A172 (cell line): ENCODE measurements around the gene OIP5. TPM values are rescaled to one million over a fixed set of nuclear protein-coding genes. Genes with fewer than 3 reads are reported as not detected.
A peak's percentile ranks its signal among the peaks of the same experiment; 100 is the strongest.
"Not testable (repeated sequence)": the region's sequence is repeated elsewhere in the genome, so short reads cannot be mapped to it uniquely, and the experiment has no call there.

Experiments used
- DNase-seq: peaks from one replicate; pipeline ENCODE4 v3.0.0-alpha.2; 2015; ENCODE audit warnings: low spot score
- total RNA-seq: library from RNA; depleted of rRNA; stranded (reverse); fragments of >200 nt; shearing (Covaris generic); gene quantifications from 2 replicates; pipeline ENCODE4 v1.2.3, GENCODE V29; 2014

The OIP5 gene
- total RNA-seq, 1 experiment from 2014 or later: 41.6 TPM

- no peak for DNase-seq
These were observed 28.1 kb downstream of the OIP5 start for GRCh38 chr15:41304149-41304770.

DNA sequence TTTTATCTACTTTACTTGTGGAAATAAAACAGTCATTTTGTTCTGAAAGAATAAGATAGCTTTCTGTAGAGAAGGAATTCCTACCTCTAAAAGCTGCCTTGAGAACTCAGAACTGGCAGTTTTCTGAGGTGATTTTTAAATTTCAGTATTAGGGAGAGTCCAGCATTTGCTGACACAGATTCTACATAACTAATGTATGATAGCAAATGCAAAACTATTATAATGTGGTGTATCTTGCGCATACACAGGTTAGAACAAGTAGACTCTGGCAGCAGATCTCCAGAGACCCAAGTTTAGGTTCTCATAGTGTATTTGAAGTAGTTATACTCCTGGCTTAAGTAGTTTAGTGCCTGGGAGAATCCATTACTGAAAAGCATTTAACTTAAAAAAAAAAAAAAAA lies 30.8 kb downstream of the OIP5 start:
- no peak for DNase-seq

- not testable (repeated sequence) for DNase-seq
These were observed 31.3 kb downstream of the OIP5 start for GRCh38 chr15:41301139-41301538.

- DNase-seq: no peak
These were observed 39.9 kb downstream of the OIP5 start for GRCh38 chr15:41292521-41292920.

GRCh38 chr15:41291065-41291631 lies 41.2 kb downstream of the OIP5 start:
- DNase-seq: no peak

DNA sequence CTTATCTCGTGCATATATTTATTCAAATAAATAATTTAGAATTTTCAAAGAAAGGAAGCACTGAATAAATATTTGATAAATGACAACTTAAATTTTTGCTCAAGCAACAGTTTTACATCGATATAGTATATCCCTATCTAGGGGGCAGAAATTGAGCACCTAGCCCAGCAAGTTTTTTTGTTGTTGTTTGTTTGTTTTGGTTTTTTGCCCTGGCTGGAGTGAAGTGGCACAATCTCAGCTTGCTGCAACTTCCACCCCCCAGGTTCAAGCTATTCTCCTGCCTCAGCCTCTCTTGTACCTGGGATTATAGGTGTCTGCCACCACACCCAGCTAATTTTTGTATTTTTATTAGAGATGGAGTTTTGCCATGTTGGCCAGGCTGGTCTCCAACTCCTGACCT lies 42.4 kb downstream of the OIP5 start:
- no peak for DNase-seq

GRCh38 chr15:41288464-41288863 lies 43.9 kb downstream of the OIP5 start:
- no peak for DNase-seq

- no peak for DNase-seq
These were observed 45.6 kb downstream of the OIP5 start for GRCh38 chr15:41286665-41287333.

GRCh38 chr15:41285285-41285684 lies 47.1 kb downstream of the OIP5 start:
- DNase-seq: no peak

GRCh38 chr15:41284427-41285177 lies 47.8 kb downstream of the OIP5 start:
- peak; percentile 33 for DNase-seq

- DNase-seq: peak; percentile 96
These were observed 48.6 kb downstream of the OIP5 start for GRCh38 chr15:41283653-41284426.

- not testable (repeated sequence) for DNase-seq
These were observed 49.3 kb downstream of the OIP5 start for GRCh38 chr15:41282980-41283652.

- DNase-seq: not testable (repeated sequence)
These were observed 50.0 kb downstream of the OIP5 start for GRCh38 chr15:41282436-41282835.

GRCh38 chr15:41281236-41281635 lies 51.2 kb downstream of the OIP5 start:
- DNase-seq: peak; percentile 78

DNA sequence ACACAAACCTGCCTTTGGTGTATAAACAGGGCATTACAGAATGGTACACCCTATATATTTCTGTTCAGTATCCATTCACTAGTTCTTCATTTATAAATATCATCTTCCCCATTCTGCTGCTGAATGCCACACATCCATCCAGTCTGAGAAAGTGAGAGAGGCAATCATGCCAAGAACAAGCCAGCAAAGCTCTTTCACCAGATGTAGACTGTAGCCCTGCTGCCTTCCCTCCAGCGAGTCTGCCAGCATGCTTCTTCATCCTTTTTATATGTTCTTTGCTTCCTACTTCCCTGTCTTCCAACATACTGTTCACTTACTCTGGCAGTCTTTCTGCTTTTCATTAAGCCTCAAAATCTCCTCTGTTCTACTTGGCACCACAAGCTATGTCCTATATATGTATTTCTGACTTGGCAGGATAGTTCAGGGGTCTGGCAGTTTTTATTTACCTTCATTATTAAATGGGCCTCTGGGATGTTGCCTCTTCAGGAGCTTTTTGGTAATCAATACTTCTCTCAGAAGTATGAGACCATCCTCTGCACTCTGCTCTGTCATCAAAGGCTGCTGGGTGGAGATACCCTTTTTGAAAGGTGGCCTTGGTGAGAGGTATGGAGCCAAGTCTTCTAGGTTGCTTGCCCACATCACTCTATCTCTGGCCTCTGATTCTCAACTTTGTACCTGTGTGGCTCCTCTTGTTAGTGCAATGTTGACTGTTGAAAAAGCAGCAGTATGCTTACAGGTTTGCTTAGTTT lies 52.7 kb downstream of the OIP5 start:
- no peak for DNase-seq

GRCh38 chr15:41278319-41278718 lies 54.1 kb downstream of the OIP5 start:
- no peak for DNase-seq

DNA sequence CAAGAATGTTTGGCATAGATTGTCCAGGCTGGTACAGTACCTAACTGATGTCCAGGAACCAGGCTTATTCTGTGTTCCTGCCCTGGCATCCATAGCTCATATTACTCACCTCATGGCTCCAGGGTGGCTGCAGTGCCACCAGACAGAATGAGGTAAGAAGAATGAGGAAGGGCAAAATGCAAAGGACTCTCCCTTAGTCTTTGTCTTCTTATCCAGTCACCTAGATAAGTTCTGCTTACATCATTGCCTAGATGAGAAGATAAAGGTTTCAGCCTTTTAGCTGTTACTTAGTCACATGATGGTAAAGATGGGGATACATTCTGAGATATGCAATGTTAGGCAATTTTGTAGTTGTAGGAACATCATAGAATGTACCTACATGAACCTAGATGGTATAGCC lies 55.6 kb downstream of the OIP5 start:
- no peak for DNase-seq

DNA sequence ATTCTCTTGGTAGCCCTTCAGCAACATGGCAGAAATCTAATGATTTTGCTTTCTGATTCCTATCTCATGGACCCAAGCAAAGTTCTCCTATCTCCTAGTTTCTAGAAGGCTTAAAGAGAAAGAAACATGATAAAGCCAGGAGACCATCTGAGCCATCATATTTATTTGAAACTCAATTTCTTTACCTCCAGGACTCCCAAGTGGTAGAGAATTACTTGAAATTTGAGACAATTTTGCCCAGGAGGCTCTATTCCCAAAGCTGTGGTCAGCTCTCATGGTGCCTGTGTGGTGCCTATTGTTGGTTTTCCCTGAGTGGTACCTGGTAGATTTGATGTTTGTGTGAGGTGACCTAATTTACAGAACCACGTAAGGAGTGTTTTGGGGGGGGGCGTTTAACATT lies 62.5 kb downstream of the OIP5 start:
- DNase-seq: no peak

- DNase-seq: no peak
These were observed 68.5 kb downstream of the OIP5 start for GRCh38 chr15:41263891-41264351.

- DNase-seq: no peak
These were observed 69.8 kb downstream of the OIP5 start for GRCh38 chr15:41262571-41262970.
